HS-5 (cell line): ENCODE results near the gene GSTO1.

ENCODE experiments used
- DNase-seq: peaks from one replicate; pipeline ENCODE4 v3.0.0-alpha.2; 2012; ENCODE audit warnings: low read depth

Gene GSTO1

DNA sequence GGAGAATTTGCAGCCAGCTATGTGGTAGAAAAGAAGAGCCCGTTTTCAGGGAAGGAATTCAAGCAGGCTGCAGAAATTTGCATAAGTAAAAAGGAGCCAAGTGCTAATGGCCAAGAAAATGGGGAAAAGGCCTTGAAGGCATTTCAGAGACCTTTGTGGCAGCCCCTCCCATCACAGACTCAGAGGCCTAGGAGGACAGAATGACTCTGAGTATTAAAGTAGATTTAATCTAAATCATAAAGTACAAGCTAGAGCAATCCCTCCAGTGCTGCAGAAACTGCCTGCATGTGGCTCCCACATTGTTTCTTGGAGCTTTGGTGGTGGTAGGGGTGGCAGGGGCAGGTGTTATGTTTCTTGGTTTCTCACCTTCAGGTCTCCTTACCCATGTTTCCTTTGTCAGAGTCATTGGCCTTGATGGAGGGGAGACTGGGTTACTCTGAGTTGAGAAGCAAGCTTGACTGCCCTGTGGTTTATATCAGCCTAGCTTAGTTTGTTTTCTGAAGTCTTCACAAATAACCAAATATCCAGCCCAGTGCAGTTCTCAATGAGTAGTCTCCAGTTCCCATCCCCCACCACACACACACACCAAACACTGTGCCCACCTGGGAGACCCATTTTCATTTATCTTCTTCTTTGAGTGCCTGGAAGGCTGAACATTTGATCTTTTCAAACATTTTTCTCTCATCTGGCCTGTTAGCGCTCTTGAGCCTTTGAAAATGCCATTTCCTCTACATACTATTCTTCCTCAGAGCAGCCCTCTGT lies 49.1 kb downstream of the GSTO1 start:
- DNase-seq, result no peak

DNA sequence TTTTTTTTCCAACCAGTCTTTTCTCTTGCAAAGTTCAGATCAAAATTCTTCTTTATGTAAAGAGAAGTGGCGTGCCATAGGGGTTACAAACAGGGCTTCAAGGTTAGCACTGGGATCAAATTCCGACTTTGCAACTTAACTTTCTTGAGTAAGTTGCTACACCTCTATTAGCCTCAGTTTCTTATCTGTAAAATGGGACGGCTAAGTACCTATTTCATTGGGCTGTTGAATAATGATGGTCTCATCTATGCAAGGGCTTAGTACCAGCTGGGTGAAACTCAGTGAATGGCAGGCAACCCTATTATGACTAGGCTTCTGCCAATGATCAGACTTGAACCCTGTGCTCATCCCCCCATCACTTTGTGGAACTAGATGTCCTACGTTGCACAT lies 49.7 kb downstream of the GSTO1 start:
- DNase-seq, result no peak

DNA sequence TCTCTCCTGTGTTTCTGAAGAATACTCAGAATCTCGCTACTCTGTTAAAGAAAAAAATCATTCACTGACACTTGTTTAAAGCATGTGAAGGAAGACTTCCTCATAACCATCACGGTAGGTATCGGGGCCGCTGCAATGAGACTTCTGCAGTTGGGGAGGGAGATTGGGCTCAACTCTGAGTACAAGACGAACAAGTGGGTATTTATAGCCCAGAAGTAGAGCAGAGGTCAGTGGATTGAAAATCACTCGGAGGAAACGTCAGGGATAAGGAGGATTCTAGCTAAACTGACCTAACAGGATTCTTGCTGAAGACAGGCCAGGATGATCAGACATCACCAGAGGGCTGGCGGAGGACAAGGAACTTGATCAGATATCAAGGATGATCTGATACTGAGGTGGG lies 50.2 kb downstream of the GSTO1 start:
- no peak for DNase-seq

DNA sequence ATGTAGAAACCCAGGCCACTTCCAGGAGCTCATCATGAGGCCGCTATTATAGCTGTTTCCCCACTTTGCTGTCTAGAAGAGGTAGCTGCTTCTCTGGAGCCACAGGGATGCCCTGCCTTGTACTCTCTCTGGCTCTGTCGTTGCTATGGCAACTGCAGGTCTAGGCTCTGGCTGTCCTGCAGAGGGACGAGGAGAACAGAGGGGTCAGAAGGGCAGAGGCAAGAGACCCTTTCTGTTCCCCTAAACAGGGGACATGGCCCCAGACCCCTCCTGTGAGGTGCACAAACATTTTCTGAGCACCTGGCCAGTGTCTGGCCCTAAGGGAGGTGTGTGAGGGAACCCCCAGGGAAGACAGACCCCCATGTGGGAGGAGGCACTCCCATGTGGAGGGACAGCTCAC lies 52.2 kb downstream of the GSTO1 start:
- DNase-seq, result no peak

DNA sequence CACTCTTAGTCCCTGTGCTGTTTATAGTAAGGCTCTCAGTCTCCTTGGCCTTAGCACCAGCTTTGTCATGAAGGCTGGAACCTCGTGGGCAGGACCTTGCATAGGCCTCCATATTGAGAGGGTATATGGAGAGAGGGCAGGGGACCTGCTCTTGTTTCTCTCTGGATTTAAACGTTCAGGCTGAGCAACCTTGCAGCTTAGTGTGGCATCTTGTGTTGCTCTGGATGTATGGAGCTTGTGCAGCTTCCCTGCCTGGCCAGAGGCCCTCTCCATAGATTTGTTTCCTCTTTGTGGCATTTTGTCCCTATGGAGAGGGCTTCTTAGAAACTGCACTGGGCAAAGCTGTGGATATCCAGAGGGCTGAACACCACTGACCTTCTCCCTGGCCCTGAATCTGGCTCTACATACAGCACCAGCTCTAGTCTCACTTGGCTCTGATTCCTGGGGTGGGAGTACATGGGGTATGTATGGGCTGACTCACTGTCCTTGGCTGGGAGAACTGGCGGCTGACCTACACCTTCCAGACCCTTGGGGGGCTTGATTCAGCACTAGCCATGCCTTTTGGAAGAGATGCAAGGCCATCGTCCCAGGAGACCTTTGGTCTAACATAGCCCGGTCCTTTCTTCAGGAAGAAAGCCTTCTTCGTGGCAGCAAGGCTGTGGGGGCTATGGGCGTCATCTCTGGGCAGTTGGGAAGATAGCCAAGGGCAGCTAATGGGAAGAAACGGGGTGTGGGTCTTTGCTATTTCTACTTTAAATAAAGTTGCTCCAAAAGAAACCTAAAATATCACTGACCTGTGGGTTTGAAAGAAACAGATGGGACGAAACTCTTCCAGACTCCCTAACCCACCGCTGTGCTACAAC lies 53.1 kb downstream of the GSTO1 start:
- no peak for DNase-seq

DNA sequence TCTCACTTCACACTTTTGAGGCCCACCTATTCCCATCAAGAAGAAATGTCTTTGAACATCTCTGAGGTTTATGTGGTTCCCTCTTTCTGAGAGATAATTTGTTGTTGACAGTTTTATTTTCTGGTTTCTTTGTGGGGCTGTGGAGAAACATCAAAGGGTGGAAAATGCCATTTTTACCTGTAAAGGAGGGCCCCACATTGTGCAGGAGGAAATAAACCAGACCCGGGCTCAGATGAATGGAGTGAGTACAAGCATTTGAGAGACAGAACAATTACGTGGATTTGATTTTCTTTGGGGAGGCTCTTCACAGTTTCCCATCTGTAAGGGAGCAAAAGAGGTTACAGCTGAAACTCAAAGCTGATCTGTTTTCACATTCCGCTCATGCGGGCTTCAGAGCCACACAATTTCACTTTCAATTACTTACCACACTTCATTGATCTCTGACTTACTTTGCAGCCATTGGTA lies 53.8 kb downstream of the GSTO1 start:
- DNase-seq, result no peak

DNA sequence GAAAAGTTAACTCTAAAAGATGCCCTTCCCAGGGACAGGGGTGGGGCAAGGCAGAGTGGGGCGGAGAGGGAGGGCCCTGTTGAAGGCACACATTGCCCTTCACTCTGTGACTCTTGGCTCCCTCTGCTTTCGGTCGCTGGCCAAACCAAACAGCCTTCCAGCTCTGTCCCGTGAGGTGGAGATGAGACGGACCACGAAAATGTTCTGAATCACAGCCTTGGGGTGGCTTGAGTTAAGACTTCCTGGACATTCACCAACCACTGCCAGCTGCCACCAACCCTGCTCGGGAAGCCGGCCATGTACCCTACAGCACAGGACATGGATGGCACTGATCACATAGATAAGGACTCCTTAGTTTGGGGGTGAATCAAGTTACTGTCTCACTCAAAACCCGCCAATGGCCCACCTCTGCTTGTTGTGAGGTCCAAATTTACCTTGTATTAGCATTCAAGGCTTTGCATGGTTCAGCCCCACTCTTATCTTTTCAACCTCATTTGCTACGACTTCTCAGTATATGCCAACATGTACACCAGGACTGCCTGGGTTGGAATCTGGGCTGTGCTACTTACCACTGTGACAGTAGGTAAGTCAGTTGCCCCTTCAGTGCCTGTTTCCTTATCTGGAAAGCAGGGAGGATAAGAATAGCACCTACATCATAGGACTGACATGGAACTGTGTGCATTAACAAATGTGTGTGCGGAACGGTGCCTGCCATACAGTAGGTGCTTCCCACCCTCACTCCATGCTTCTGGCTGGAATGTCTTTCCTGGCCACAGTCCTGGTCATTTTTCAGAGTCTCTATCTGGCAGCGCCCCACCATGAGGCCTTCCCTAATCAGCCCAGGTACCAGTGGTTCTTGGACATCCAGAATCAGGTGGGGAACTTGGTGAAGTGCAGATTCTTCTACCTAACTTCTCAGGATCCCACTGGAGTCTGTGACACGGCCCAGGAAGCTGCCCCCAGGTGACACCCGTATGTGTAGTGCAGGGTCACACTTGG lies 55.6 kb downstream of the GSTO1 start:
- peak; percentile 76 for DNase-seq

DNA sequence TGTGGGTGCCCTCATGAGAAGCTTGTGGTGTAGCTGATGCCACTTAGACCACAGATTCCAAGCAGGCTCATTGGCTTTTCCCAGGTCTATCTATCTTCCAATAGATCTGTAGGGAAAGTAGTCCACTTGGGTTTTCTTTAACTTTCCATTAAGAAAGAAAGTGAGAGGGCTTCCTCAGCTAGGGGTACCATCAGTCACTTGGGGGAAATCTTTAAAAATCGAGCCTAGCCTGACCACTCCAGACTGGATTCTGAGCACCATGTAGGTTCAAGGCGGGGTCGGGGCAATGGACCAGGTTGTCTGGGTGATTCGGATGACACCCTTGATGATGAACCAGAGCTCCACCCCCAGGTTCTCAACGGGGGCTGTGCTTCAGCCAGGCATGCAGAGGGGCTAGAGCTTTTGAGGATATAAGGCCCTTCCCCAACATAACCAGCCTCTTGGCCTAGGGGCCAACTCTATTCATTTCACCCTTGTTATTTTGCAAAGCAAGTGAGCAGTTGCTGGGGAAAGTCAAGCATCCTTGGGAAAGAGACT lies 56.6 kb downstream of the GSTO1 start:
- DNase-seq, result no peak

DNA sequence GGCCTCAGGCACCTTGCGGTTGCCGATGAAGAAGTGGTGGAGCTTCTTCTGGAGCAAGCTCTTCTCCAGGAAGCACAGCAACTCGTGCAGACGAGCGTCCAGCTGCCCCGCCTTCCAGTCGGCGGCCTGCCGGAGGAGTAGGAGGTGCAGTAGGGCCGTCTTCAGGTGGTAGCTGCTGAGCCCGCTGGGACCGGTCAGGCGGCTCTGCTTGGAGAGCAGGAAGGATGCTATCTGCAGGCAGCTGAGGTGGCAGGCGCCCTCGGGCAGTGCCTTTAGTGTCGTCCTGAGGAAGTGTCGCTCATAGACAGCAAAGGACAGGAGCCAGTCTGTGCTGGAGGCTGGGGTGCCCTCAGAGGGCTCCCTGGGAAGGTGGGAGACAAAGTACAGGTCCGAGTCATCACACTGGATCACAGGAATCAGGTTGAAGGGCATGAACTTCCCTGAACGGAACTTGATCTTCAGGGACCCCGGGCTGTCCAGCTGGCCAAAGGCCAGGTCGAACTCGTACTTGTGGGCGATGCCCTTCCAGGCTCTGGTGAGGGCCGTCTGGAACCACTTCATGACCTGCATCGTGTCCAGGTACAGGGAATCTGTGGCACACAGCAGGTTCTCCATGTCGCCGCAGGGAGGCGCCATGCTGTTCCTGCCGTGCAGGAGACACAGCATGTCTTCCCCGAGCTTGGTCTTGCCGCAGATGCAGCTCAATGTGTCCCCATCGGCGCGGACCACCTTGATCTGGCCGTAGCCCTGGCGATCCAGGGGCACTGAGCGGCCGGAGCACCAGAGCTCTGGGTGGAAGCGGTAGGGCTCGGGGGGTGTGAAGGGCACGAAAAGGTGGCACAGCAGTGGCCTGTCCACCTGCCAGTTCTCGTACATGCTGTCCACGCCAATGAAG lies 60.1 kb downstream of the GSTO1 start:
- DNase-seq, result no peak

DNA sequence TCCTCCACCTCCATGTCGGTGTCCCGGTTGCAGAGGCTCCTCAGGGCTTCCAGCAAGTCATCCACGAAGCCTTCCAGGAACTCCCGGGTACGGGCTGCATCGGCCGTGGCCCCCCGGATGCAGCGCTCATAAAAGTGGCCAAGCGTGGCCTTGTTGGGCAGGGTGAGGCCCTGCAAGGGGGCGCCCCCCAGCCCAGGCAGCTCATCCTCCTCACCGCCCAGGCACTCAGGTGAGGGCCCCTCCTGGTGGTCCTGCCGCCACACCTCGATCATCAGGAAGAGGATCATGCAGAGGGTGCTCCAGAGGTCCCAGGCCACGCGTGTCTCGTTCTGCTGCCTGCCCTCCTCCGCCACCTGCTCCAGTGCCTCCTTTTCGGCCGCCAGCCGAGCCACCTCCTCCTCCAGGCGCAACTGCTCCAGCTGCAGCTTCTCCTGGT lies 60.8 kb downstream of the GSTO1 start:
- DNase-seq, result no peak

DNA sequence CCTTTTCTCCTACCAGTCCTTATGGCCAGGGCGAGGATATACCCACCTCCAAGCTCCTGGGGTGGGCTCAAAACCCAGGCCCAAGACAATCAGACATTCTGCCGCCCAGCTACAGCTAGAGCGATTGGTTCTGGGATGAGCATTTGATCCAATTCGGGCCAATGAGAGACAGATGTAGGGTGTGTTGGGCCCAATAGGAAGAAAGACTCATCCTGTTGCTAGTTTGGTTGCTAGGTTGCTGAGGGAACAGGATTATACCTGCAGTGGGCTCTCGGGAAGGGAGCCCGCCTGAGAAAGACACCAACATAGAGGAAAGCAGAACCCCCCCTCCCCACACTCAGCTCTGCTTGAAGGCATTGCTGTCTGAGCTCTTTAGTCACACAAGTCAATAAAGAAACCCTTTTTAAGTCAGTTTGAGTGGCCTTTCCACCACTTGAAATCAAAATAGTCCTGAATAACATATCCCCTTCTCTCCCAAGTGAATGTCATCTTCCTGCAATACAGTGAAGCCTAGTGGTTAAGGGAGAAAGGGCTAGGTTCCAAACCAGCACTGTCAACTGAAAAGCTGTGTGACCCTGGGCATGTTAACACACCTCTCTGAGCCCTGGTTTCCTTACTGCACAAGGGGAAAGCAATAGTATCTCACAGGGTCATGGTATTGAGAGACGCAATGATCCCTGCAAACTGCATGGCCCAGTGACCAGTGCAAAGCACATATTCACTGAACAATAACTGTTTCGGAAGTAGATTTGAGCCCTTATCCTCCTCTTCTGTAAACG lies 61.8 kb downstream of the GSTO1 start:
- DNase-seq, result no peak
